Fibroblast of pulmonary artery (primary cell): ENCODE data around the gene CENPO.
A peak's percentile ranks its signal among the peaks of the same experiment; 100 is the strongest.

ENCODE experiments used
- DNase-seq: peaks from one replicate; pipeline ENCODE4 v3.0.0-alpha.2; 2010; ENCODE audit warnings: low read depth
- H3K4me3 ChIP-seq: replicated peaks from 2 replicates; pipeline ENCODE4 v1.5.1; 2011; ENCODE audit warnings: low read depth, mild to moderate bottlenecking, control low read depth, low read length, moderate library complexity
- TF ChIP-seq, protein P1 (sequence below): IDR thresholded peaks from 2 replicates; pipeline ENCODE4 v1.5.1; 2011; ENCODE audit warnings: mild to moderate bottlenecking, control low read depth, low read length, inconsistent platforms; ENCODE audit errors: missing control alignments

The CENPO gene

GRCh38 chr2:24855022-24855622 lies 61.9 kb downstream of the CENPO start:
- TF ChIP-seq, protein P1, sequence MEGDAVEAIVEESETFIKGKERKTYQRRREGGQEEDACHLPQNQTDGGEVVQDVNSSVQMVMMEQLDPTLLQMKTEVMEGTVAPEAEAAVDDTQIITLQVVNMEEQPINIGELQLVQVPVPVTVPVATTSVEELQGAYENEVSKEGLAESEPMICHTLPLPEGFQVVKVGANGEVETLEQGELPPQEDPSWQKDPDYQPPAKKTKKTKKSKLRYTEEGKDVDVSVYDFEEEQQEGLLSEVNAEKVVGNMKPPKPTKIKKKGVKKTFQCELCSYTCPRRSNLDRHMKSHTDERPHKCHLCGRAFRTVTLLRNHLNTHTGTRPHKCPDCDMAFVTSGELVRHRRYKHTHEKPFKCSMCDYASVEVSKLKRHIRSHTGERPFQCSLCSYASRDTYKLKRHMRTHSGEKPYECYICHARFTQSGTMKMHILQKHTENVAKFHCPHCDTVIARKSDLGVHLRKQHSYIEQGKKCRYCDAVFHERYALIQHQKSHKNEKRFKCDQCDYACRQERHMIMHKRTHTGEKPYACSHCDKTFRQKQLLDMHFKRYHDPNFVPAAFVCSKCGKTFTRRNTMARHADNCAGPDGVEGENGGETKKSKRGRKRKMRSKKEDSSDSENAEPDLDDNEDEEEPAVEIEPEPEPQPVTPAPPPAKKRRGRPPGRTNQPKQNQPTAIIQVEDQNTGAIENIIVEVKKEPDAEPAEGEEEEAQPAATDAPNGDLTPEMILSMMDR = no peak
- H3K4me3 ChIP-seq = no peak overlapping the region
- no peak for DNase-seq

DNA sequence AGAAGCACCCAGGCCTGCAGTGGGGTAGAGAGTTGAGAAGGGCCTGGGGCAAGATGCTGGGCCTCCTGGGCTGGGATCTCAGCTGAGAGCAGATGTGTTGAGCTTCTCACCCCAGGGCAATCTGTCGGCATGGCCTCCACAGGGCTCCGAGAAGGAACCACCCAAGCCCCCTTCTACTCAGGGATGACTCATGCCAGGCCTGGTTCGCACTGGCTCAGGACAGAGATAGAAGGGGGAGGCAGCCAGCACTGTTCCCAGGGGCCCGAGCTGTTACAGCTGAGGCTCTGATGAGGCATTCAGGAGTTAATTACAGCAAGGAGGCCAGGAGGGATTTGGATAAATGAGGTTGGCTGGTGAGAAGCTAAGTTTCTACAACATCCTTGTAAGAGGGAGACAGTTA lies 62.5 kb downstream of the CENPO start:
- TF ChIP-seq, protein P1 = no peak
- no peak overlapping the region for H3K4me3 ChIP-seq
- peak; percentile 39 for DNase-seq

DNA sequence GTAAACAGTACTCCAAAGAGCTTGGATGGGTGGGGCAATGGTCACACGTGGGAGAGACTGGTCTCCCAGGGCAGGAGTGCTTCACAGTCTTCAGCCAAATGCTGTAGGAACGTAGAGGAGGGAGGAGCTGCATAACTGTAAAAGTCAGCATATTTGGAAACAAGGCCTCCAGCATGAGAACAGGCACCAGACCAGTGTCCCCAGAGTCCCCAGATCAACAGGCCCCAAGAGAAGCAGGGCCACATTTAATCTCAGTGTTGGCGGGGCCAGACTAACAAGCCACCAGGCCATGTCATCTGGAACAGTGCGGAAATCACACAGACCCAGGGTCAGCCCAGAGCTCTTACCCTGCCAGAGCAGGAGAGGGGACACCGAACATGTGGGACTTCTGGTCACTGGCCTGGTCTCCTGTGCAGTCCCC lies 63.6 kb downstream of the CENPO start:
- DNase-seq = no peak
- TF ChIP-seq, protein P1 = no peak
- no peak overlapping the region for H3K4me3 ChIP-seq

GRCh38 chr2:24857746-24858145 lies 64.5 kb downstream of the CENPO start:
- TF ChIP-seq, protein P1 = no peak
- no peak for DNase-seq
- no peak overlapping the region for H3K4me3 ChIP-seq

DNA sequence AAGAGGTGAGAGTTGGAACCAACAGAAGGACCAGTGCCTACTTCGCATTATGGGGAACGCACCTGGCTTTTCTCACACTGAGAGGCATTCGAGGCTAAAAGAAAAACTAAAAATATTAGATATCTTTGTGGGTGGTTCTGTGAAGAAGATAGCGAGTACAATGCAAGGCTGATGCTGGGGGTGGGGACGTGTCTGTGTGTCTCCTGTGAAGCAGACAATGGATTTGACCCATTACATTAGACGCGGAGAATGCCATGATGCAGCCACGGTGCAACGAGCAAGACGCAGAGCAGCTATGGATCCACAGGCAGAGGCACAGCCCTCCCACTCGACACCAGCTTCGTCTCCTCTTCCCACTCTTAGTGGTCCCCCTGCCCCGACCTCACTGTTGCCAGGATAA lies 65.8 kb downstream of the CENPO start:
- H3K4me3 ChIP-seq = no peak overlapping the region
- DNase-seq = no peak
- TF ChIP-seq, protein P1 = no peak

DNA sequence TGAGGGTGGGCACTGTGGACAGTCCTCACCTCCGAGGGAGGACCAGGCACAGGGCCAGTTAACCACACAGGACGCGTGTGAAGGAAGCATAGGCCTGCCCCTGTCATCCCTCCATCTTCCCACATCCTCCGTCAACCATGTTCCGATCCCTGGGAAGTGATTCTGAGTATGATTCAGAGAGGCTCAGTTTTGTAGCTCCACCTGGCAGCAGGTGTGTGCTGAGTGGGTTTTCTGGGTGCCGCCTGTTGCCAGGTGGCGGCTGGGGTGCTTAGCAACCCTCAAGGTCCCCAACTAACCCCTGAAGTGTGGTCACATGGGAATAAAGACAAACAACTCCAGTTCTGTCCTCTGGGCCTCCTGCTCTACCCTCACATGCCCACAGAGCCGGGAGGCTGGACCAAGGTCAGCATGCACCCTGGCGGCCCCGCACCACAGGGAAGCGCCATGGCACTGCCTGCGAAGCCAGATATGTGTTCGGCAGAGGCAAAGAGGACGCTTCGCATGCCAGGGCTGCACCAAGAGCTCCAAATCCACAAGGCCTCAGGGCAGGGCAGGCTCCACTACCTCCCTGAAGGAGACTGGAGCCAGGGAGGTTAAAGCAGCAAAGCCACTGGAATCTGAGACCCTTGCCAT lies 66.9 kb downstream of the CENPO start:
- no peak overlapping the region for H3K4me3 ChIP-seq
- TF ChIP-seq, protein P1 = no peak
- no peak for DNase-seq

- DNase-seq = no peak
Measured at GRCh38 chr2:24860631-24861030, 67.4 kb downstream of the CENPO start.

More at GRCh38 chr2:24860631-24861030, 67.4 kb downstream of the CENPO start:
- TF ChIP-seq, protein P1 = no peak
- H3K4me3 ChIP-seq = no peak overlapping the region
